Activated CD4-positive, alpha-beta memory T cell treated with anti-CD3 and anti-CD28 coated beads for 36 hours (primary cell): ENCODE results near the gene GPHB5. TPM values are rescaled to one million over a fixed set of nuclear protein-coding genes. Genes with fewer than 3 reads are reported as not detected.

ENCODE experiments used
- CTCF ChIA-PET: fragments of 350-600 bp; sonication (Branson Sonifier 250); formaldehyde crosslinking; loops from one replicate; lab custom pipeline; 2021; ENCODE audit warnings: antibody characterized with exemption, inconsistent platforms; lab: Charles Lee
- POLR2A ChIA-PET: fragments of 350-600 bp; sonication (Branson Sonifier 250); formaldehyde crosslinking; loops from one replicate; lab custom pipeline; 2021; ENCODE audit warnings: antibody characterized with exemption; lab: Charles Lee
- DNase-seq: peaks from one replicate; pipeline ENCODE4 v3.0.0-alpha.2; 2020
- H3K27ac Mint-ChIP-seq: one replicate; pipeline ENCODE4 v1.8.0; 2021; ENCODE audit warnings: mixed read lengths
- H3K27me3 Mint-ChIP-seq: one replicate; pipeline ENCODE4 v1.8.0; 2021; ENCODE audit warnings: mixed read lengths
- H3K36me3 Mint-ChIP-seq: one replicate; pipeline ENCODE4 v1.8.0; 2021; ENCODE audit warnings: mixed read lengths
- H3K4me1 Mint-ChIP-seq: one replicate; pipeline ENCODE4 v1.8.0; 2021; ENCODE audit warnings: low read depth, mixed read lengths
- H3K4me3 Mint-ChIP-seq: one replicate; pipeline ENCODE4 v1.8.0; 2021; ENCODE audit warnings: mild to moderate bottlenecking, mixed read lengths
- H3K9me3 Mint-ChIP-seq: one replicate; pipeline ENCODE4 v1.8.0; 2021; ENCODE audit warnings: mixed read lengths
- intact Hi-C: fragments of 100-400 bp; cut with micrococcal nuclease; formaldehyde crosslinking; loops from one replicate; pipeline ENCODE4 v1.15.1; 2023
- total RNA-seq, 2 experiments: library from RNA; stranded (reverse); gene quantifications; one replicate each; pipeline ENCODE4 v1.2.3, GENCODE V29; 2021

GPHB5 gene
- total RNA-seq, 2 experiments from 2014 or later, result not detected

DNA sequence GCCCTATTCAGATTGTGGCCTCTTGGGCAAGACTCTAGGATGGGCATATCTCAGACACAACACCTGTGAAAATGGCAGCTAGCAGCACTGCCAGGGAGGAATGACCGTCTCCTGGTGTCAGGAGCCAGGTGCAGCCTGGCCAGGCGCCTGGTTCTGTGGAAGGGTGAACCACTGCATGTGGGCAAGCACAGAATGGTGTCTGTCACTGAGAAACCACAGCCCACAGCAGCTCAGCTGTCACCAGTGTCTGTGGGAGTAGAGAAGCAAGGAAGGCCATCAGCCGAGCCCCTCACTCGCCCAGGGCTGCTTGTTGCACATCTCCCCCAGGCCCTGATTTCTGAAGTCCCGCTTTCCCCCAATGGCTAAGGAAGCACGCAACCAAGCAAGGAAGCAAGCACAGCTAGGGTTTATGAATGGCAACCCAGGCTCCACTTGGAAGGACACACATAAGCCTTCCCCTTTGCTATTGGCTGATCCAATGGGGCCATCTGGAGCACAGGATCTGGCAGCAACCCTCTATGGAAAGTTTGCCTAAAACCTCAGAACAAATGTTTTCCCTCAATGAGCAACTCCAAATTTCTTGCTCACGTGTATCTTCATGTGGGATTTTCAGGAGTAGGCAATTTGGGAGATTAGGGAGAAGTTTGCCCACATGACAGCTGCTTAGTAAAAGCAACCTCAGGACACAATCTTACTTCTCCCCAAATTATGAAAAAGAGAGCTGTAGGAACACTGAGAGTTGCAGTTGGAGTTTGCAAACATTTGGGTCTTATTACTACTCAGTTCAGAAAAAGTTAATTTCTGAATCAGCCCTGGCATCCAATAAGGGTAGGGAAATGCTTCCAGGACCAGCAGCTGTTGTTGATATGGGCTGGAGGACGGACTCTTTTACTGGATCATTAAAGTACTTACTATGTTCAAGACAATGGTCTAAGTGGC is 44.7 kb downstream of the GPHB5 start:
- Mint-ChIP-seq H3K9me3 (no peaks in the 10 kb centered on the region), H3K27me3 (peaks cover 2% of the 10 kb centered on the region), H3K36me3 (no peaks in the 10 kb centered on the region), H3K27ac (no peak overlapping the region), H3K4me1 (no peaks in the 10 kb centered on the region), H3K4me3 (no peak overlapping the region)
- intact Hi-C loops, result no loop called here
- ChIA-PET POLR2A (no interaction called here), CTCF (no interaction called here)
- no peak for DNase-seq

- DNase-seq, result no peak
- CTCF ChIA-PET, result no interaction called here
- no peak overlapping the region for H3K27ac Mint-ChIP-seq
Observed at GRCh38 chr14:63273129-63273528, 45.6 kb downstream of the GPHB5 start.

DNA sequence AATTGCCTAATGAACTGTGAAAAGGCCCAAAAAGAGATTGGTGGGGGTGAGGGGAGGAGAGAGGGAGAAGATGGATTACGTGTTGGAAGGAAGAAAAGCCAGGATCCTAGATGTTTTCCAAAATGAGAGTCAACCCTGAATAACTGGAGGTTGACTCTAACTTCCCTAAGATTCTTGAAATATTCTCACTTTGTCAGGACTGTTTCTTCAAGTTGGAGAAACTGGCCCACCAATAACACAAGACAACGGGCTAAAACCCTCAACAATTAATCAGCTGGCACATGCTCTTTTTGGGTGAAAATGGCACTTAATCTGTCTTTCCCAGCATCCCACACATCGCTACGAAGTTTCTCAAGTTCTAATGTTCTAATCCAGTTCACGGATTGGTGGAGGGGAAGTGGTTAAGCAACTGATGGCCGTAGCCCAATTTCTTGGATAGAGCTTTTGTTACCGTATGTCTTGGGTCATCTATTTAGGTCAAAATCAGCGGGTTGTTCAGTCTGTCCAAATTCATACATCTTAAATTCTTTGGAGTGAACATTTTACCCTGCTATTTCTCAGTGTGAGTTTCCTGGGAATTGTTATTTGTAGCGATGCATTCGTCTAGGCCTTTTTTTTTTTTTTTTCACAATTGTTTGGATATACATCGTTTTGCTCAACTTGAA is 49.0 kb downstream of the GPHB5 start:
- no peaks in the 10 kb centered on the region for H3K9me3 Mint-ChIP-seq
- peaks cover 13% of the 10 kb centered on the region for H3K27me3 Mint-ChIP-seq
- ChIA-PET CTCF (interaction anchor here (1.7 kb wide), 1 partner anchor 1143 kb away, joined by 3 read pairs; no protein-coding TSS in a partner anchor), POLR2A (no interaction called here)
- H3K27ac Mint-ChIP-seq, result no peak overlapping the region
- no peak overlapping the region for H3K4me3 Mint-ChIP-seq
- no peak for DNase-seq
- H3K36me3 Mint-ChIP-seq, result no peaks in the 10 kb centered on the region
- H3K4me1 Mint-ChIP-seq, result no peaks in the 10 kb centered on the region
- intact Hi-C loops, result no loop called here

More at GRCh38 chr14:63273129-63273528, 45.6 kb downstream of the GPHB5 start:
- POLR2A ChIA-PET, result no interaction called here
- Mint-ChIP-seq H3K4me1 (no peaks in the 10 kb centered on the region), H3K4me3 (no peak overlapping the region), H3K27me3 (peaks cover 3% of the 10 kb centered on the region), H3K9me3 (no peaks in the 10 kb centered on the region), H3K36me3 (no peaks in the 10 kb centered on the region)
- intact Hi-C loops, result no loop called here

DNA sequence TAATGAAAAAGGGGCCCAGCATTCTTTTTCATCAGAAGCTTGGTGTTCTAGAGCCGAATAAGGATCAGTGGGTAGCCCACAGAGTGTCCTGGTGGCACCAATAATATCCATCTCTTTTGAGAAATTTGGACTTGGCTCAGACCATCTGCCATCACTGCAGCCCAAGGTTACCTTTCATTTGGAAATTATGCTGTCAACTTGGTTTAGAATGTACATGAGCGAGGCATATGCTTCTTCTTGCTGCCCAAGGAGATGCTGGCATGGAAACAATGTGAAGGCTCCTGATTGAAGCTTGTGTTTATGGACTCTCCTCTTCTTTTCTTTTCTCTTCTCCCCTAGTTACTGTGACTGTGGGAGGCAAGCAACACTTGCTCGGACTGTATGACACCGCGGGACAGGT is 50.0 kb downstream of the GPHB5 start:
- Mint-ChIP-seq H3K4me3 (no peak overlapping the region), H3K9me3 (no peaks in the 10 kb centered on the region), H3K27me3 (peaks cover 11% of the 10 kb centered on the region), H3K36me3 (no peaks in the 10 kb centered on the region), H3K4me1 (no peaks in the 10 kb centered on the region), H3K27ac (no peak overlapping the region)
- DNase-seq, result no peak
- ChIA-PET POLR2A (no interaction called here), CTCF (interaction anchor here (1.1 kb wide), 1 partner anchor 8 kb away, joined by 3 read pairs; no protein-coding TSS in a partner anchor)
- intact Hi-C loops, result no loop called here

GRCh38 chr14:63267171-63267570 is 51.6 kb downstream of the GPHB5 start:
- Mint-ChIP-seq H3K9me3 (no peaks in the 10 kb centered on the region), H3K36me3 (no peaks in the 10 kb centered on the region), H3K4me3 (no peak overlapping the region), H3K27me3 (peaks cover 11% of the 10 kb centered on the region), H3K4me1 (no peaks in the 10 kb centered on the region), H3K27ac (no peak overlapping the region)
- intact Hi-C loops, result no loop called here
- CTCF ChIA-PET, result no interaction called here
- DNase-seq, result no peak
- POLR2A ChIA-PET, result no interaction called here

GRCh38 chr14:63266106-63266505 is 52.6 kb downstream of the GPHB5 start:
- intact Hi-C loops, result no loop called here
- H3K4me3 Mint-ChIP-seq, result no peak overlapping the region
- no peaks in the 10 kb centered on the region for H3K4me1 Mint-ChIP-seq
- no peak overlapping the region for H3K27ac Mint-ChIP-seq
- ChIA-PET CTCF (no interaction called here), POLR2A (no interaction called here)
- no peak for DNase-seq
- peaks cover 16% of the 10 kb centered on the region for H3K27me3 Mint-ChIP-seq
- no peaks in the 10 kb centered on the region for H3K36me3 Mint-ChIP-seq
- H3K9me3 Mint-ChIP-seq, result no peaks in the 10 kb centered on the region

Other genes with a start within 250 kb of the GPHB5 start
- gene RHOJ, start 114.5 kb downstream of the GPHB5 start, total RNA-seq, result not detected
- 10 to 100 TPM; 37.7 to 37.8 TPM for gene PPP2R5E, start 224.4 kb upstream of the GPHB5 start, total RNA-seq